ENCODE measurements around the gene BTBD2. TPM values are rescaled to one million over a fixed set of nuclear protein-coding genes. Genes with fewer than 3 reads are reported as not detected.

Gene BTBD2
- total and polyA plus RNA-seq, 2 of the 13 experiments (the other 11 are each of a cell fraction or from before 2014, with no cell fraction given) = 28.1 to 45.3 TPM

DNA sequence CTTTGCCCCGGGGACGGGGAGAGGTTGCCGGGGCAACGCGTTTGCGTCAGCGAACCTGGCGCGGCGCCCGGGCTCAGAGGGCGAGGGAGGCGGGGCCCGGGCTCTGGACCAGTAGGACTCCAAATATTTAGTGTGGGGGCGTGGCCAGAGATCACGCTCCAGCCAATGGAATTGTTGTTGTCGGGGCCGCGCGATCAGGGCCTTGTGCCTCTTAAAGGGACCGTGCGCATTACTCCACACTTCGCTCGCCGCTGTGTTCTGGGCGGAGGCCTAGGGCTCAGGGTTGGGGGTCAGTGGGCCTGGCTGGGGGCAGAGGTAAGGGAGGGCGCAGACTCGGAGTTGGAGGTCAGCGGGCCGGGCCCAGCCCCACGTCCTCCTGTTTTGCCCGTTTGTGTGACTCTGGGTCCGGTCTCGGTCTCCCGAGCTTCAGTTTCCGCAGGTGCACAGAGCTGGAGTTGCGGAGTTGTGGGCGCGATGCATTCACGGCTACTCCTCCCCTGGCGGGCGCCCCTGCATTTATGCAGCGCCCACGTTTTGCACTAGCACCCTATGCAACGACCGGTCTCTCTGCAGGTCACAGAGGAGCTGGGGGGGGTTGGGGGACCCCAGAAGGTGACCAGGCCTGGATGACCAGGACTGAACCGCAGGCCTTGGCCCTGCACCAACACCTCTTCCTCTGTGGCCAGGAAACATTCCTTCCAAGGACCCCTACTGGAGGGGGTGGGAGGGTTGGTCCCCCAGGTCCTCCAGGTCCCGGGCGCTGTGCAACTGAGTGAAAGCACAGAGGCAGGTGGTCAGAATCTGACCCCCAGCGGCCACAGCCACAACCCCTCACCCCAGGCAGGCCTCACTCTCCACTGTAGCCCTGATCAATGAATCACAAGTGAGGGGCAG, 46.2 kb upstream of the BTBD2 start (continued):
- TF ChIP-seq, protein P1, sequence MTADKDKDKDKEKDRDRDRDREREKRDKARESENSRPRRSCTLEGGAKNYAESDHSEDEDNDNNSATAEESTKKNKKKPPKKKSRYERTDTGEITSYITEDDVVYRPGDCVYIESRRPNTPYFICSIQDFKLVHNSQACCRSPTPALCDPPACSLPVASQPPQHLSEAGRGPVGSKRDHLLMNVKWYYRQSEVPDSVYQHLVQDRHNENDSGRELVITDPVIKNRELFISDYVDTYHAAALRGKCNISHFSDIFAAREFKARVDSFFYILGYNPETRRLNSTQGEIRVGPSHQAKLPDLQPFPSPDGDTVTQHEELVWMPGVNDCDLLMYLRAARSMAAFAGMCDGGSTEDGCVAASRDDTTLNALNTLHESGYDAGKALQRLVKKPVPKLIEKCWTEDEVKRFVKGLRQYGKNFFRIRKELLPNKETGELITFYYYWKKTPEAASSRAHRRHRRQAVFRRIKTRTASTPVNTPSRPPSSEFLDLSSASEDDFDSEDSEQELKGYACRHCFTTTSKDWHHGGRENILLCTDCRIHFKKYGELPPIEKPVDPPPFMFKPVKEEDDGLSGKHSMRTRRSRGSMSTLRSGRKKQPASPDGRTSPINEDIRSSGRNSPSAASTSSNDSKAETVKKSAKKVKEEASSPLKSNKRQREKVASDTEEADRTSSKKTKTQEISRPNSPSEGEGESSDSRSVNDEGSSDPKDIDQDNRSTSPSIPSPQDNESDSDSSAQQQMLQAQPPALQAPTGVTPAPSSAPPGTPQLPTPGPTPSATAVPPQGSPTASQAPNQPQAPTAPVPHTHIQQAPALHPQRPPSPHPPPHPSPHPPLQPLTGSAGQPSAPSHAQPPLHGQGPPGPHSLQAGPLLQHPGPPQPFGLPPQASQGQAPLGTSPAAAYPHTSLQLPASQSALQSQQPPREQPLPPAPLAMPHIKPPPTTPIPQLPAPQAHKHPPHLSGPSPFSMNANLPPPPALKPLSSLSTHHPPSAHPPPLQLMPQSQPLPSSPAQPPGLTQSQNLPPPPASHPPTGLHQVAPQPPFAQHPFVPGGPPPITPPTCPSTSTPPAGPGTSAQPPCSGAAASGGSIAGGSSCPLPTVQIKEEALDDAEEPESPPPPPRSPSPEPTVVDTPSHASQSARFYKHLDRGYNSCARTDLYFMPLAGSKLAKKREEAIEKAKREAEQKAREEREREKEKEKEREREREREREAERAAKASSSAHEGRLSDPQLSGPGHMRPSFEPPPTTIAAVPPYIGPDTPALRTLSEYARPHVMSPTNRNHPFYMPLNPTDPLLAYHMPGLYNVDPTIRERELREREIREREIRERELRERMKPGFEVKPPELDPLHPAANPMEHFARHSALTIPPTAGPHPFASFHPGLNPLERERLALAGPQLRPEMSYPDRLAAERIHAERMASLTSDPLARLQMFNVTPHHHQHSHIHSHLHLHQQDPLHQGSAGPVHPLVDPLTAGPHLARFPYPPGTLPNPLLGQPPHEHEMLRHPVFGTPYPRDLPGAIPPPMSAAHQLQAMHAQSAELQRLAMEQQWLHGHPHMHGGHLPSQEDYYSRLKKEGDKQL (CRISPR knock-in tag; IDR thresholded peaks at IDR 0.05; ENCODE audit: low read depth) = 0 out of 2 replicates have a peak, but pooled peaks have one; percentile 28
- TF ChIP-seq ZSCAN29 (CRISPR knock-in tag; conservative IDR thresholded peaks at IDR 0.05) (0 out of 2 replicates have a peak, but pooled peaks have one; percentile 12), AGO1 (IDR thresholded peaks at IDR 0.05; ENCODE audit: low read depth, low read length, poor library complexity, severe bottlenecking) (peak; percentile 44), ZNF20 (CRISPR knock-in tag; IDR thresholded peaks at IDR 0.05) (peak; percentile 76), PAWR (CRISPR knock-in tag; IDR thresholded peaks at IDR 0.05; ENCODE audit: borderline replicate concordance) (no peak), SUZ12 (IDR thresholded peaks at IDR 0.05; ENCODE audit: low read depth, low read length) (no peak), ARNT2 (CRISPR knock-in tag; IDR thresholded peaks at IDR 0.05; ENCODE audit: low read depth) (no peak; the same call in 1 of the 2 replicates), ONECUT2 (CRISPR knock-in tag; IDR thresholded peaks at IDR 0.05) (no peak), RBFOX2 (IDR thresholded peaks at IDR 0.05; ENCODE audit: low read depth, low read length) (peak; percentile 76), KAT8 (CRISPR knock-in tag; IDR thresholded peaks at IDR 0.05) (0 out of 2 replicates have a peak, but pooled peaks have one; percentile 16), SPEN (CRISPR knock-in tag; IDR thresholded peaks at IDR 0.05; ENCODE audit: low read depth) (no peak; the same call in none of the 2 replicates)
- TF ChIP-seq, protein P2, sequence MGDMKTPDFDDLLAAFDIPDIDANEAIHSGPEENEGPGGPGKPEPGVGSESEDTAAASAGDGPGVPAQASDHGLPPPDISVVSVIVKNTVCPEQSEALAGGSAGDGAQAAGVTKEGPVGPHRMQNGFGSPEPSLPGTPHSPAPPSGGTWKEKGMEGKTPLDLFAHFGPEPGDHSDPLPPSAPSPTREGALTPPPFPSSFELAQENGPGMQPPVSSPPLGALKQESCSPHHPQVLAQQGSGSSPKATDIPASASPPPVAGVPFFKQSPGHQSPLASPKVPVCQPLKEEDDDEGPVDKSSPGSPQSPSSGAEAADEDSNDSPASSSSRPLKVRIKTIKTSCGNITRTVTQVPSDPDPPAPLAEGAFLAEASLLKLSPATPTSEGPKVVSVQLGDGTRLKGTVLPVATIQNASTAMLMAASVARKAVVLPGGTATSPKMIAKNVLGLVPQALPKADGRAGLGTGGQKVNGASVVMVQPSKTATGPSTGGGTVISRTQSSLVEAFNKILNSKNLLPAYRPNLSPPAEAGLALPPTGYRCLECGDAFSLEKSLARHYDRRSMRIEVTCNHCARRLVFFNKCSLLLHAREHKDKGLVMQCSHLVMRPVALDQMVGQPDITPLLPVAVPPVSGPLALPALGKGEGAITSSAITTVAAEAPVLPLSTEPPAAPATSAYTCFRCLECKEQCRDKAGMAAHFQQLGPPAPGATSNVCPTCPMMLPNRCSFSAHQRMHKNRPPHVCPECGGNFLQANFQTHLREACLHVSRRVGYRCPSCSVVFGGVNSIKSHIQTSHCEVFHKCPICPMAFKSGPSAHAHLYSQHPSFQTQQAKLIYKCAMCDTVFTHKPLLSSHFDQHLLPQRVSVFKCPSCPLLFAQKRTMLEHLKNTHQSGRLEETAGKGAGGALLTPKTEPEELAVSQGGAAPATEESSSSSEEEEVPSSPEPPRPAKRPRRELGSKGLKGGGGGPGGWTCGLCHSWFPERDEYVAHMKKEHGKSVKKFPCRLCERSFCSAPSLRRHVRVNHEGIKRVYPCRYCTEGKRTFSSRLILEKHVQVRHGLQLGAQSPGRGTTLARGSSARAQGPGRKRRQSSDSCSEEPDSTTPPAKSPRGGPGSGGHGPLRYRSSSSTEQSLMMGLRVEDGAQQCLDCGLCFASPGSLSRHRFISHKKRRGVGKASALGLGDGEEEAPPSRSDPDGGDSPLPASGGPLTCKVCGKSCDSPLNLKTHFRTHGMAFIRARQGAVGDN (CRISPR knock-in tag; IDR thresholded peaks at IDR 0.05) = peak; percentile 73; the same call in 1 of the 2 replicates
- TF ChIP-seq, protein P3, sequence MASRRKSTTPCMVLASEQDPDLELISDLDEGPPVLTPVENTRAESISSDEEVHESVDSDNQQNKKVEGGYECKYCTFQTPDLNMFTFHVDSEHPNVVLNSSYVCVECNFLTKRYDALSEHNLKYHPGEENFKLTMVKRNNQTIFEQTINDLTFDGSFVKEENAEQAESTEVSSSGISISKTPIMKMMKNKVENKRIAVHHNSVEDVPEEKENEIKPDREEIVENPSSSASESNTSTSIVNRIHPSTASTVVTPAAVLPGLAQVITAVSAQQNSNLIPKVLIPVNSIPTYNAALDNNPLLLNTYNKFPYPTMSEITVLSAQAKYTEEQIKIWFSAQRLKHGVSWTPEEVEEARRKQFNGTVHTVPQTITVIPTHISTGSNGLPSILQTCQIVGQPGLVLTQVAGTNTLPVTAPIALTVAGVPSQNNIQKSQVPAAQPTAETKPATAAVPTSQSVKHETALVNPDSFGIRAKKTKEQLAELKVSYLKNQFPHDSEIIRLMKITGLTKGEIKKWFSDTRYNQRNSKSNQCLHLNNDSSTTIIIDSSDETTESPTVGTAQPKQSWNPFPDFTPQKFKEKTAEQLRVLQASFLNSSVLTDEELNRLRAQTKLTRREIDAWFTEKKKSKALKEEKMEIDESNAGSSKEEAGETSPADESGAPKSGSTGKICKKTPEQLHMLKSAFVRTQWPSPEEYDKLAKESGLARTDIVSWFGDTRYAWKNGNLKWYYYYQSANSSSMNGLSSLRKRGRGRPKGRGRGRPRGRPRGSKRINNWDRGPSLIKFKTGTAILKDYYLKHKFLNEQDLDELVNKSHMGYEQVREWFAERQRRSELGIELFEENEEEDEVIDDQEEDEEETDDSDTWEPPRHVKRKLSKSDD (CRISPR knock-in tag; IDR thresholded peaks at IDR 0.05; ENCODE audit: low read depth) = 0 out of 2 replicates have a peak, but pooled peaks have one; percentile 14

Data from HepG2 (cell line).